Thoracic aorta endothelial cell (primary cell): ENCODE data around the gene NRF1. TPM values are rescaled to one million over a fixed set of nuclear protein-coding genes. Genes with fewer than 3 reads are reported as not detected.

ENCODE experiments used
- small RNA-seq: library from RNA; depleted of rRNA; stranded (forward); fragments of <200 nt; gene quantifications from one replicate; pipeline ENCODE3, GENCODE V24; 2012
- total RNA-seq: library from RNA; depleted of rRNA; stranded (reverse); fragments of >200 nt; gene quantifications from 2 replicates; pipeline ENCODE4 v1.2.3, GENCODE V29; 2012

Gene NRF1
- total RNA-seq: 14.6 and 17.4 TPM in 2 replicates

DNA sequence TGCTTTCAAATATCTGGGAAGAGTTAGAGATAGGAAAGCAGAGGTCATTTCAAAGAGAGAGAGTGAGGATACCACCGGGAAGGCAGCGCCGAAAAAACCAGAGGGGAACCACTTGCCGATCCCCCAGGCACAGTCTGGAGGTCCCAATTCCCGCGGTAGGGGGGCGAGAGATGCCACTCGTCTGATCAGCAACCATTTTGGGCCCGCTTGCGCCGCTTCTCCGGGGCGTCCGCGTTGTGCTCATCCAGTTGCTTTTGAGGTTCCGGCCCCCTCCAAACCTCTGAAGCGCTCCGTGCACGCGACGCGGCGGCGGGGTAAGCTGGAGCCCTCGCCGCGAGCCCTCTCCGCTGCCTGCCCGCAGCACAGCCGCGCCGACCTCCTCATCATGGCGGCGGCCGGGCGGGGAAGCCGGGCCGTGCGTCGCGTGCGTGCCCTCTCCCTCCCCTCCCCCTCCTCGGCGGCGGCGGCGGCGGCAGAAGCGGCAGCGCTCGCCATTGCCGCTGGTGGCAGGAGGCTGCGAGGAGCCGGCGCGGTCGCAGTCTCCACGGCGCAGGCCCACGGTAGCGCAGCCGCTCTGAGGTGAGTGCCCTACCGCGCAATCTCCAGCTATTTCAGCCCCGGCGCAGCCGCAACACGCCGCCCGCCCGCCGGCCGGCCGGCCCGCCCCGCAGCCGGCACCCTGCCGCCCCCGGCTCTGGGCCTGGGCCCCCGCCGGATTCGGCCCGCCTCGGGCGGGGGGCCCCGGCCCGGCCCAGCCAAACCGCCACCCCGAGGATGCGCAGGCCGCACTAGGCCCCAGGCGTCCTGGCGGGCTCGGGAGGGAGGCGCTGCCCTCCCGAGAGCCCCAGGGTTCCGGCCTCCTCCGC is at the start of gene NRF1:
TSS of gene NRF1 (plus strand) at position 475 of the 866 bp plus-strand sequence. CDS start 45,632 bp downstream, outside the sequence.

Small RNAs within 50 kb of the gene (small RNA-seq; reads per million reads assigned to genes)
- gene MIR182: 91.3 reads per million, percentile 98 among the genes with 10 or more reads in this experiment
- 40.2 reads per million, percentile 97 among the genes with 10 or more reads in this experiment for gene MIR183
- 0.77 reads per million, percentile 8 among the genes with 10 or more reads in this experiment for gene MIR96

Other genes with a start within 250 kb of the NRF1 start
- 12.6 and 15.4 TPM in 2 replicates for gene STRIP2, start 177.3 kb upstream of the NRF1 start, total RNA-seq
- 0.13 and 0.43 TPM in 2 replicates for gene SMKR1, start 109.2 kb upstream of the NRF1 start, total RNA-seq